Hepatocyte (in vitro differentiated cells): ENCODE measurements around the gene QPRT.

Source experiments
- CTCF ChIP-seq: fragments of 200-600 bp; sonication (generic); IDR thresholded peaks from 2 replicates; pipeline ENCODE4 v1.5.1; 2016; ENCODE audit warnings: antibody characterized with exemption, mild to moderate bottlenecking; ENCODE audit not compliant: poor library complexity
- EZH2 ChIP-seq: fragments of 200-600 bp; sonication (generic); IDR thresholded peaks from 2 replicates; pipeline ENCODE4 v1.6.1; 2016; ENCODE audit warnings: antibody characterized with exemption, mild to moderate bottlenecking, borderline replicate concordance

- no peak for TF ChIP-seq CTCF
- no peak for TF ChIP-seq EZH2
Observed at GRCh38 chr16:29675811-29676643, 3.0 kb upstream of the QPRT start.
